GM19397 (cell line): Measurements from ENCODE around the gene ATP5ME.
"Not testable (repeated sequence)": the region's sequence is repeated elsewhere in the genome, so short reads cannot be mapped to it uniquely, and the experiment has no call there.

Experiments used
- ATAC-seq: cut with Tn5 transposase; IDR thresholded peaks from one replicate; pipeline ENCODE4 v1.9.1; 2021; ENCODE audit warnings: mild to moderate bottlenecking, moderate library complexity; ENCODE audit not compliant: unreplicated experiment

The ATP5ME gene

DNA sequence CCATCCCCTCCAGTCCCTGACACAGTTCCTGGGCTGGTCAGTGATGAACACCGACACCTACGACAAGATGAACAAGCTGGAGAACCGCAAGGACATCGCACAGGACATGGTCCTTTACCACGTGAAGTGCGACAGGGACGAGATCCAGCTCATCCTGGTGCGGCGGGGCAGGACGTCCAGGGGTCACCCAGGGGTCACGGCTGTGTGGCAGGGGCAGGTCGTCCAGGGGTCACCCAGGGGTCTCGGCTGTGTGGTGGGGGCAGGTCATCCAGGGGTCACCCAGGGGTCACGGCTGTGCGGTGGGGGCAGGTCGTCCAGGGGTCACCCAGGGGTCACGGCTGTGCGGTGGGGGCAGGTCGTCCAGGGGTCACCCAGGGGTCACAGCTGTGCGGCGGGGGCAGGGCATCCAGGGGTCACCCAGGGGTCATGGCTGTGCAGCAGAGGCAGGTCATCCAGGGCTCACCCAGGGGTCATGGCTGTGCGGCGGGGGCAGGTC lies 16.7 kb downstream of the ATP5ME start:
- no peak for ATAC-seq

DNA sequence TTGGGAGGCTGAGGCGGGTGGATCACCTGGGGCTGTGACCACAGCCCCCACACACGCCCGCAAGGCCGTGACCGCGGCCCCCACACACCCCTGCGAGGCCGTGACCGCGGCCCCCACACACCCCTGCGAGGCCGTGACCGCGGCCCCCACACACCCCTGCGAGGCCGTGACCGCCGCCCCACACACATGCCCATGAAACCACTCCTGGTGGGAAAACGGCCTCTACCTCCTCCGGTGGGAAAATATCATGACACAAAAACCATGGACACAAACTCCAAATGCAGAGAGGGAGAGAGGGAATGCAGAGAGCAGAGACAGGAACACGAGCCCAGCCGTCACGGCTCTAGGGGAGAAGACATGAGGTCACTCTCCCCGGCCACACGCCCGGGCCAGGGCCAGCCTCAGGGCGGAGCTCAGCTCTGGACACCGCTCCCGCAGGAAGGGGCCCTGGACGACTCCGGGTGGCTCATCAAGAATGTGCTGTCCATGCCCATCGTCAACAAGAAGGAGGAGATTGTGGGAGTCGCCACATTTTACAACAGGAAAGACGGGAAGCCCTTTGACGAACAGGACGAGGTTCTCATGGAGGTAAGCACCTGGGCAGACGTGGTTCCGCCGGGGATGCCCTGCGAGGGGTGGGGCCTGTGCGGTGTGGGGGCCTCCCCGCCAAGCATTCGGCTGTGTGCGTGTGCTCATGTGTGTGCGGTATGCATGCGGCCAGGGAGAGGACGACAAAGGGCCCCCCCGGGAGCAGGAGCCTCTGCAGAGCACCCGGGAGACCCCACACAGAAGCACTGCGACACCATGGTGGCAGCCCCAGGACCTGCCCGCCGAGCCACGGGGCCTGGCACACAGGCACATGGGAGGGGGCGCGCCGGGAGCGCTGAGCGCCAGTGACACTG lies 17.4 kb downstream of the ATP5ME start:
- ATAC-seq, result no peak

DNA sequence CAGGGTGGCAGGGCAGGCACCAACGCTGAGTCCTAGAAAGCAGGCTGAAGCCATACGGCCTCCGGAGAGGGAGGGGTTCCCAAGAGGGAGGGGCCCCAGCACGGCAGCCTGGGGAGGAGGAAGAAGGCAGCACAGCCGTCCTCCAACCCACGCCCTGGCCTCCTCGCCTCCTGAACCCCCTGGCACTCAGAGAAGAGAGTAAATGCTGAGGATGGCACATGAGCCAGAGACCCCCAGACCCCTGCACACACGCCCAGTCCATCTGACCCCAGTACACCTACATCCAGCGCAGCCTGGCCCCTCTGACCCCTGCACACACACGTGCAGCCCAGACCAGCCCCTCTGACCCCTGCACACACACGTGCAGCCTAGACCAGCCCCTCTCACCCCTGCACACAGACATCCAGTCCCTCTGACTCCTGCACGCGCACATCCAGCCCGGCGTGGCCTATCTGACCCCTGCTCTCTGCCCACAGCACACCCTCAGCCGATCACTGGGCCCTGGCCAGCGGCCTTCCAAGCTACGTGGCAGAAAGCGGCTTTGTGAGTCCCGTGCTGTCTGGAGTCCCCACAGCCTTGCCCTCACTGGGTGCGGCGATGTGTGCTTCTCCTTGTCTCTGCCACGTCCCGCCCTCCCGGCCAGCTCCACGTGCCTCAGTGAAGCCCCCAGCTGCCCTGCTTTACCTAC lies 18.5 kb downstream of the ATP5ME start:
- ATAC-seq, result no peak

DNA sequence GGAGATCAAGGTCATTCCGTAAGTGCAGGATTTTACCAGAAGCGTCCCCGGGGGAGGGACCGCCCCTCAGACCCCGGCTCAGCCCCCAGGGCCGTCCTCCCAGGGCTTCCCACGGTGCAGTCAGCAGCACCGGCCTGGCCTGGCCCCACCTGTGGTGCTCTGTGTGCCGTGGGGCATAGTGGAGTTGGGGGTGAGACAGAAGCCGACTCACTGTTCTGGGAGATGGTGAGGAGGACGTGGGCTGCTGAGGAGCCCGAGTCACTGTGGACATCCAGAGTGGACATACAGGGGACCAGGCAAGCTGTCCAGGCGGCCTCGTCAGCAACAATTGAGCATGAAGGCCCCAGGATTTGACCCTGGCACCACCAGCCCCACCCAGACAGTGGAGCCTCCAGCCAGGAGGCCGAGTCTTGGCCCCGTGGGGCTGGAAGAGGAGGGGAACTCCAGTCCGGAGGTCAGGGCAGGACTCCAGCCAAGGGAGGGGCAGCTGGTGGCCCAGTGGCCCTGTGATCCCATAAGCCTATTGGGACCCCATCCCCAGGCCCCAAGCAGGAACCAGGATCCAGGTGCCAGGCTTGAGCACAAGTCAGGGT lies 19.1 kb downstream of the ATP5ME start:
- no peak for ATAC-seq

DNA sequence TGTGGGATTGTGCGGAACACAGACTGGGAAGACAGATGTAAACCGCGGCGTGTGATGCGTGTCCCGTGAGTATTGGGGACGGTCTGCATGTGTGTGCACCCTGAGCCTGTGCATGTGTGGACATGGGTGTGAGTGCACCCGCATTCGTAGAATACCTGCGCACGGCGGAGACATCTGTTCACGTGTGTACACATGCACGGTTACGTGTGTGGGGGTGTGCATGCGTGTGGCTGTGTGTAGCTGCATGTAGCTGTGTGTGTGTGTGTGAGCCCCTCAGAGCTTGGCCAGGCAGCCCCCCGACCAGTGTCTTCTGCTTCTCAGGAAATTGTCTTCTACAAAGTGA lies 19.6 kb downstream of the ATP5ME start:
- ATAC-seq, result no peak

DNA sequence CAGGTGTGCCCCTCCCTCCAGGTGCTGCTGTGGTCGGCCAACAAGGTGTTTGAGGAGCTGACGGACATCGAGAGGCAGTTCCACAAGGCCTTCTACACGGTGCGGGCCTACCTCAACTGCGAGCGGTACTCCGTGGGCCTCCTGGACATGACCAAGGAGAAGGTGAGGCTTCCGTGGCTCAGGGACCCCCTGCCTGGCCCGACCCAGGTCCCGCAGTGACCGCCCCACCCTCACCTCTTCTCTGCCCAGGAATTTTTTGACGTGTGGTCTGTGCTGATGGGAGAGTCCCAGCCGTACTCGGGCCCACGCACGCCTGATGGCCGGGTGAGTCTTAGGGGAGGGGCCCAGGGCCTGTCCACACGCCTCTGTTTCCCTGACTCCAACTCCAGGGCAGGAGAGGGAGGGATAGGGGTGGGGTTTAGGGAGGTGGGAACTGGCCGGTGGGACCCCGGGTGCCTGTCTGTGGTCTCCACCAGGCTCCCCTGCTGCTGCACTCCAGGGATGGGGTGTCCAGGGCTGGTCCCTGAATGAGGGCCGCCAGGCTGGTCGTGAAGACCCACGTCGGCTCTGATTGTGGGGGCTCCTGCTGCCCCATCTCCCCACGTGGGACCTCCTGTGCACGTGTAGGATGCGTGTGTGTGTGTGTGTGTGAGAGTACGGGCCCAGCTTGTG lies 20.1 kb downstream of the ATP5ME start:
- ATAC-seq, result no peak

DNA sequence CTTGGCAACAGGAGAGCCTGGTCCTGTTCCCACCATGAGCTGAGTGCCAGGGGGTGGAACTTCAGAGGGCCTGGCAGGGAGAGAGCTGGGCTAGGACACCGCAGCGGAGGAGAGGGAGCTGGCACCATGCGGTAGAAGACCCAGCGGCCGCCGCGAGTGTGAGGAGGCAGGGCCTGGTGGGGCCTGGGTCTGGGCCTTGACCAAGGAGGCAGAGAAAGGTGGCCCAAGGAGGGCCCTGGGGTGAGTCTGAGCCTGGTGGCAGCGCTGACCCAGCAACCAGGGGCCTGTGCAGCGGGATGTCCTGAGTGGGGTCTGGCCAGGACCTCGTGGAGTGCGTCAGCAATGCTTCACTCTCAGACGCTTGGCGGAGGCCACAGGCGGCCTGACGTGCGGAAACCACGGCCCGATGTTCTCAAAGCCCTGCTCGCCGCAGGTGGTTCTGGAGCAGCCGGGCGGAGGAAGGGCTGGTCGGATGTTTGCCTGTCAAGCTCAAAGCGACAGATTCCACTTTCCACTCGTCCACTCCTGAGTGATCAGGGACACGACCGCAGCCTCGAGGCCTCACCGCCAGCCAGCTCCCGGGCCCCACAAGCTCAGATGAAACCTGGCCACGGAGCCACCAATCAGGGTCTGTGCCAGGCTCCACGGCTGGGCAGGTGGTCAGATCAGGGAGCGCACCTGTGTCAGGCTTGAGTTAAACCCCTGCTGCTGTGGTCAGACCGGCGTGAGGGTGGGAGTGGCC lies 20.8 kb downstream of the ATP5ME start:
- ATAC-seq, result no peak

DNA sequence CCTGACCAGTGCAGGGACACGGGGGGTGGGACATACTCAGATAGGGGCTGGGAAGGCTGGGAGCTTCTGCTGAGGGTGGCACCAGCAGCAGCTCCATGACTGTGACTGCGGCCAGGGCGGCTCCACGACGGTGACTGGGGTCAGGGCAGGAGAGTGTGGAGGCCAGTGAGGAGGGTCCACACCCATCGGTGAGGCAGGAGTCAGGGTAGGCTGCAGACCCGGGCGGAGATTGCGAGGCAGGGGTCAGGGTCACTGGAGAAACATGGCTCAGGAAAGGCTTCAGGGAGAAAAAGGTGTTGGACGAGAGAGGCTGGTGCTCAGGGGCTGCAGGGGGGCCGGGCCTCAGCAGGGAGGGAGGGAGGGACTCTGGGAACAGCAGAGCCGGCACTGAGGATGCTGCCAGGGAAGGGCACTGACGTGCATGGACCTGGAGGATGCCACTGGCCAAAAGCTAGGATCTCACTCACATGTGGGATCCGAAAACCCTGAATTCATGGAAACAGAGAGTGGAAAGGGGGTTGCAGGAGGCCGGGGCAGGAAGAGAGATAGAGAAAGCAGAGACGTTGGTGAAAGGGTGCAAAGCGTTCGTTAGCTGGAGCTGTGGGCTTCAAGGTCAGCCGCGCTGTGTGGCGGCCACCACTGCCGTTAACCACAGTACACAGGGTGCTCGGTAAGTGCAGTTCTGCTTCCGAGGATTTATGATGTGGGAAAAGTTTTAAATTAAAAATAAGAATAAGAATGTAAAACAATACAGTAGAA lies 22.0 kb downstream of the ATP5ME start:
- ATAC-seq, result no peak

DNA sequence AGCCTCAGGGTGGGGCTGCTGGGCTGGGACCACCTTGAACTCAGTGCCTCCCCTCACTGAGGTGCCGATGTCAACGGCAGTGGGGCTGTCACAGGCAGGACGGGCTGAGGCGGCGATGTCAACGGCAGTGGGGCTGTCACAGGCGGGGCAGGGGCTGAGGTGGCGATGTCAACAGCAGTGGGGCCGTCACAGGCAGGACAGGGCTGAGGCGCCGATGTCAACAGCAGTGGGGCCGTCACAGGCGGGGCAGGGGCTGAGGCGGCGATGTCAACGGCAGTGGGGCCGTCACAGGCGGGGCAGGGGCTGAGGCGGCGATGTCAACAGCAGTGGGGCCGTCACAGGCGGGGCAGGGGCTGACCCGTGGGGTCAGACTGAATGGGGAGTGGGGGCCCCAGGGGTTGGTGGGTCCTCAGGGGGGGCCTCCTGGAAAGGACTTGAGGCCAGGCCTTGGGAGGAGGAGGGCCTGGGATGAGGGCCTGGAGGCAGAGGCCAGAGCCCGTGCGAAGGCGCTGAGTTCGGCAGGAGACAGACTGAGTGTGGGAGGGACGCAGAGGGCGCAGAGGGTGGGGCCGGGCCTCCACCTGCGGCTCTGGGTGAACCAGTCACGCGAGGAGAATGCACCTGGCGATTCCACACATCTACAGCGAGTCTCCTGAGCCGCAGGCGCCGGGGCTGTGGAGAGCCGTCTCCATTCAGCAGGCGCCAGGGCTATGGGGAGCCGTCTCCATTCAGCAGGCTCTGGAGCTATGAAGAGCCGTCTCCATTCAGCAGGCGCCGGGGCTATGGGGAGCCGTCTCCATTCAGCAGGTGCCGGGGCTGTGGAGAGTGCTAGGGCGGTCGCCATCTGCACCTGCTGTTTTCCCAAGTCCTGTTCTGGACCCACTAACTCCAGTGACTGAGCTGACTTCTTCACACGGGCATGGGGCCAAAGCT lies 22.9 kb downstream of the ATP5ME start:
- no peak for ATAC-seq

DNA sequence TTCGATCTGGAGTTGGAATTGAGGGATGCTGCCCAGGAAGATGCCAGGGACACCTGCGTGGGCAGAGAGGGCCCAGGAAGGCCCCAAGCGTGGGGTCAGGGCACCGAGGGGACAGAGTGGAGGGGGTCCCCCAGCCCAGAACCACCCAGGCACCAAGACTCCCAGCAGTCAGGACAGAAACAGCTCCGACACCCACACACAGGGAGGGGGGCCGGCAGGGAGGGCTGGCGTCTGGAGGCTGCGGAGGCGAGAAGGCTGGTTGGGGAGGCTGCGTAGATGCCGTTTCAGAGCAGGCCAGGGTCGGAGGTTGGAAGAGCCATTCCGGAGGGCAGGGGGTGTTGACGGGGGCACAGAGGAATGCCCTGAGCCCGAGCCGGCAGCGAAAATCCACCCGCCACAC lies 23.6 kb downstream of the ATP5ME start:
- no peak for ATAC-seq

DNA sequence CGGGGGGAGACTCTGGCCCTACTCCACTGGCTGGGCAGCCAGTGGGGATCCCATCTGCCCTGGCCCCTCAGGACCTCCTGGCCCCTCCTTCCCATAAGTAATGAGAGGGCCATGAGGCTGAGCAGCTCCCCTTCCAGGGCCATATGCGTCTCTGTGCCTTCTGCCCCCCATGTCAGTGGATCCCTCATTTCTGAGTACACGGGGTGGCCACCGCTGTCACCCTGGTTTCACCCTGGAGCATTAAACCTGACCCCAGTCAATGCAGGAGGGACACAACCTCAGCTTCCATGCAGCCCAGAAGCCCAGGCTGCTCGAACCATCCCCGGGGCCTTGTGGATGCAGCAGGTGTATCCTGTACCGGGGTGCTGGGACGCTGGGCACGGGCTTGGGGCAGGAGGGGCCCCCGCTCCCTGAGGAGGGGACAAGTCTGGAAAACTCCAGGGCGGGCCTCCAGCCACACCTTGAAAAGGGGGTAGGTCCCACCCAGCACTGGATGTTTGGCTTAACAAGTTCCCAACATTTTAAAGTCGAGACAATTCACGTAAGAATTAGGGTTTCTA lies 24.2 kb downstream of the ATP5ME start:
- no peak for ATAC-seq

DNA sequence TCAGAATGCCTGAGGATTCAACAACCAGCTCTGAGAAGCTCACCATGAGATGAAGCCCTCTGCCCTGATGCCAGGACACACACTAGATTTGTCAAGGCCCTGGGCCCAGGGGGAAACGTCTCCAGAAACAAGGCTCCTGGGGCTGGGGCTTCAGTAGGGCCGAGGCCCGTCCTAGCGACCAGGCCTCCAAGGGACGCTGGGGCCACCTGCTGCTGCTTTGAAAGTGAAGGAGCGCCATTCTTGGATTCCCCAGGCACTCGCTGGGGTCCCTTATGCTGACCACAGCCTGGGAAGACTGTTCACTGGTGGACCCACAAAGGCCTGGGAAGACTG lies 24.8 kb downstream of the ATP5ME start:
- no peak for ATAC-seq

DNA sequence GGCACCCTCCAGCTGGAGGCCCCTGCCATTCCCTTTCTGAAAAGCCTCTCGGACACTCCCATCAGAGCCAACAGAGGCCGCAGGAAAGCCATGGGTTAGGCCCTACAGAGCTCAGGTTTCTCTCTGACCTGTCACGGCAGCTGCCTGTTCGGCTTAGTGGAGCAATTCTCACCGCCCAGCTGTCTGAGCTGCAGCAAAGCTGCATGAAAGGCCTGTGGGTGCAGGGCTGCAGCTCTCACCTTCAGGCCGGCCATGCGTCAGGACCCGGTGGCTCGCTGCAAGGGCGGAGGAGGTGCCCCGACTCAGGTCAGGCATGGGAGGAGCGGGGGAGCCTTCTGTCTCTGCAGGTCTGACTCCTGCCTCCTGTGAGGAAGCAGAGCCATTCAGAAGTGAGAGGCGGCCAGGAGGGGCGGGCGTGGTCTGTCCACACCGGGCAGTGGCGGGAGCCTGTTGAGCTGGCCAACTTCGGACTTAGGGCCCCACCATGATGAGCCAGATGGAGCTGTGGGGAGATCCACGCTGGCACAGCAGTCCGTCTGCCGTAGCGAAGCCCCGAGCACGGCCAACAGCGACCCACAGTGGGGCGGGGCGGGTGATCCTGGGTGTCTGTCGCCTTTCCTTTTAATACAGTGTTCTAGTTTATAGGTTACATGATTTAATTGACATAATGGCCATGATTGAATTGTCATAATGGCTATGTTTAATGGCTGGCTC lies 25.3 kb downstream of the ATP5ME start:
- no peak for ATAC-seq

DNA sequence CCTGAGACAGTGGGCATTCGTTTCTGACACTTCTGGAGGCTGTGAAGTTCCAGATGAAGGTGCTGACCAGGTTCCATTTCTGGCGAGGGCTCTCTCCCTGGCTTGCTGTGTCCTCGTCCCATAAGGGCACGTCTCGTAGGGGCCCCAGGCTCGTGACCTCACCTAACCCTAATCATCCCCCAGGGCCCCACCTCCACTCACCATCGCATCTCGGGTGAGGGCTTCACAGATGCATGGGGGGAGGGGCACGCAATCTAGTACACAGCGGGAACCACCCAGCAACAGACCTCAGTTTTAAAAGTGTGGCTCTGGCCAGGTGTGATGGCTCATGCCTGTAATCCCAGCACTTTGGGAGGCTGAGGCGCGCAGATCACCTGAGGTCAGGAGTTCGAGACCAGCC lies 26.6 kb downstream of the ATP5ME start:
- ATAC-seq, result no peak

DNA sequence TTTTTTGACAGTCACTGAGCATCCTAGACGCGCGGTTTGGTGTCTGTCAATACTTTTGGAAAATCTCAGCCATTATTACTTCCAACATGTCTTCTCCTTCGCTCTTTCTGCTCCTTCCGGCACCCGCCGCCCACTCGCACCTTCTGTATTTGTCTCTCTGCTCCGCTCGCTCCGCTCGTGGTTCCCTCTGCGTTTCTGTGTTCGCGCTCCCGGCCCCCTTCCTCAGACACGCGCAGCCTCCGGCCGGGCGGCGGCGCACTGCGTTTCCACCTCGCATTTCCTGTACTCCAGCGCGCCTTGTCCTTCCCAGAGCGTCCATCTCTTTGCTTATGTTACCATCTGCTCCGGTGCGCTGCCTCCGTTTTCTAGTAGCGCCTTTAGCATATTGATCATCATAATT lies 27.6 kb downstream of the ATP5ME start:
- no peak for ATAC-seq

DNA sequence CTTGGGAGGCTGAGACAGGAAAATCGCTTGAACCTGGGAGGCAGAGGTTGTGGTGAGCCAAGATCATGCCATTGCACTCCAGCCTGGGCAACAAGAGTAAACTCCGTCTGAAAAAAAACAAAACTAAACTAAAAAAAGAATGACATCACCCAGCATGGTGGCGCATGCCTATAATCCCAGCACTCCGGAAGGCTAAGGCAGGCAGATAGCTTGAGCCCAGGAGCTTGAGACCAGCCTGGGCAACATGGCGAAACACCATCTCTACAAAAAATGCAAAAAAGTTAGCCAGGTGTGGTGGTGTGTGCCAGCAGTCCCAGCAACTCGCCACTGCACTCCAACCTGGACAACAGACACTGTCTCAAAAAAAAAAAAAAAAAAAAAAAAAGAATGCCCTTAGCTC lies 31.7 kb downstream of the ATP5ME start:
- not testable (repeated sequence) for ATAC-seq

DNA sequence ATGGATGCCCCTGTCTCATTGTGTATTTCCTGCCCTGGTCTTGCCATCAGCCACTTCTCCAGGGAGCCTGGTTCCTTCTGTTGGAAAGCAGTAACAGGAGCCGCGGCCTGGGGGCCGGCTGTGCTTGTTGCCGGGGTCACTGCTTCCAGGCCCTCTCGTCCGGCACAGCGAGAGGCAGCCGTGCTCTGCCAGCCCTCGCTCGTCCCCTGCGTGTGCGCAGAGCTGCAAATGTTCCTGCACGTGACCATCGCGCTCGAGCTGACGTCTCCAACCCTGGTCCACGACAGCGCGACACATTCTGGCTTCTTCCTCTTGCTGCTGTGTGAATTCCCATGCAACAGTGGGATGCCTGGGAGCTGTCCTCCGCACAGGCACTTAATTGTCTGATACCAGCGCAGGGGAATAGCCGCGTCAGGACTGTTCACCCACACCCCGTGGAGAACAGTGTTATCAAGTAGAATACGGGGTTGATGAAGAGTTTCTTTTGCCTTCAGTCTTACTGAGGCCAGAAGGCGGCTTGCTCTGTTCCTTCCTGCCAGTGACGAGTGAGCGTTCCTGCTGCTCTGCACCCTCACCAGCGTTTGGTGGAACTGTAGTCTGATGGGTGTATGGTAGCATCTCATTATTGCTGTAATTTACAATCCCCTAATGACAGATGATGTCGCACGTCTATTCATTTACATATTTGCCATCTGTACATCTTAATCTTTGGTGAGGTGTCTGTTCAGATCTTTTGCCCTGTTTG lies 36.4 kb downstream of the ATP5ME start:
- ATAC-seq, result no peak
